Large intestine (tissue), 3 donors: Measurements from ENCODE around the gene THAP3. TPM values are rescaled to one million over a fixed set of nuclear protein-coding genes. Genes with fewer than 3 reads are reported as not detected.

Source experiments
- DNase-seq, 2 donors: peaks; one replicate each; pipeline versions ENCODE4 v3.0.0 to v3.0.0-alpha.2; 2013
- H3K27ac ChIP-seq: one replicate; pipeline ENCODE4 v1.5.1; 2013; ENCODE audit warnings: low read length
- H3K27me3 ChIP-seq: 2 replicates; pipeline ENCODE4 v1.6.1; 2013; ENCODE audit warnings: low read length; ENCODE audit not compliant: control insufficient read depth, insufficient read depth
- H3K36me3 ChIP-seq: 2 replicates; pipeline ENCODE4 v1.6.1; 2013; ENCODE audit warnings: low read length; ENCODE audit not compliant: control insufficient read depth, insufficient read depth
- H3K4me1 ChIP-seq: one replicate; pipeline ENCODE4 v1.6.1; 2013; ENCODE audit warnings: low read length; ENCODE audit not compliant: control insufficient read depth, insufficient read depth
- H3K4me3 ChIP-seq: one replicate; pipeline ENCODE4 v1.5.1; 2013; ENCODE audit warnings: low read length
- H3K9me3 ChIP-seq: one replicate; pipeline ENCODE4 v1.6.1; 2013; ENCODE audit warnings: mild to moderate bottlenecking, low read depth, low read length, moderate library complexity; ENCODE audit not compliant: control insufficient read depth
- WGBS: methylation state at CpG from one replicate; pipeline ENCODE4 v1.1.5; 2013; ENCODE audit warnings: low lambda C conversion rate; ENCODE audit not compliant: insufficient coverage; 5-methylcytosine and 5-hydroxymethylcytosine counted together
- polyA plus RNA-seq: library from polyadenylated mRNA; unstranded; fragments of 120-200 nt; gene quantifications from one replicate; pipeline ENCODE4 v1.2.1, GENCODE V29; 2013

Gene THAP3
- polyA plus RNA-seq, 1 donor = 16.2 TPM

GRCh38 chr1:6582370-6582769 lies 42.3 kb upstream of the THAP3 start:
- H3K9me3 ChIP-seq = no peaks in the 10 kb centered on the region
- no peaks in the 10 kb centered on the region for H3K27me3 ChIP-seq
- no CpG with 5 or more reads among the region's 1 CpG for WGBS
- H3K4me3 ChIP-seq = peak overlapping the region; percentile 6
- peak; percentile 88 to 95 for DNase-seq
- peak overlapping the region; percentile 72 for H3K27ac ChIP-seq
- H3K36me3 ChIP-seq = peaks cover 14% of the 10 kb centered on the region
- peaks cover 27% of the 10 kb centered on the region for H3K4me1 ChIP-seq

GRCh38 chr1:6584126-6585080 lies 40.3 kb upstream of the THAP3 start:
- Histone ChIP-seq H3K9me3 (no peaks in the 10 kb centered on the region), H3K36me3 (peaks cover 34% of the 10 kb centered on the region), H3K4me1 (peaks cover 23% of the 10 kb centered on the region), H3K27ac (no peak overlapping the region), H3K27me3 (no peaks in the 10 kb centered on the region), H3K4me3 (no peak overlapping the region)
- no peak for DNase-seq
- WGBS = 80% methylated on average over 2 of the region's 21 CpGs

- Histone ChIP-seq H3K36me3 (peaks cover 42% of the 10 kb centered on the region), H3K27ac (no peak overlapping the region)
- 100% methylated on average over 2 of the region's 12 CpGs for WGBS
Measured at GRCh38 chr1:6585081-6585722, 39.5 kb upstream of the THAP3 start.

GRCh38 chr1:6585841-6586240 lies 38.8 kb upstream of the THAP3 start:
- peaks cover 48% of the 10 kb centered on the region for H3K36me3 ChIP-seq
- H3K27ac ChIP-seq = no peak overlapping the region
- peaks cover 18% of the 10 kb centered on the region for H3K4me1 ChIP-seq
- no peak for DNase-seq
- no CpG with 5 or more reads among the region's 7 CpGs for WGBS
- H3K9me3 ChIP-seq = no peaks in the 10 kb centered on the region
- H3K27me3 ChIP-seq = no peaks in the 10 kb centered on the region
- no peak overlapping the region for H3K4me3 ChIP-seq

More at GRCh38 chr1:6585081-6585722, 39.5 kb upstream of the THAP3 start:
- no peaks in the 10 kb centered on the region for H3K9me3 ChIP-seq
- H3K4me3 ChIP-seq = no peak overlapping the region
- DNase-seq = no peak
- H3K27me3 ChIP-seq = no peaks in the 10 kb centered on the region
- H3K4me1 ChIP-seq = peaks cover 22% of the 10 kb centered on the region

- Histone ChIP-seq H3K27me3 (no peaks in the 10 kb centered on the region), H3K36me3 (peaks cover 53% of the 10 kb centered on the region), H3K4me3 (no peak overlapping the region), H3K4me1 (peaks cover 13% of the 10 kb centered on the region), H3K27ac (no peak overlapping the region), H3K9me3 (no peaks in the 10 kb centered on the region)
- DNase-seq = no peak
- WGBS = no CpG with 5 or more reads among the region's 11 CpGs
Measured at GRCh38 chr1:6586404-6586816, 38.3 kb upstream of the THAP3 start.

GRCh38 chr1:6587261-6588005 lies 37.2 kb upstream of the THAP3 start:
- Histone ChIP-seq H3K36me3 (peaks cover 63% of the 10 kb centered on the region), H3K4me1 (peaks cover 8% of the 10 kb centered on the region), H3K27ac (no peak overlapping the region), H3K27me3 (no peaks in the 10 kb centered on the region), H3K9me3 (no peaks in the 10 kb centered on the region), H3K4me3 (no peak overlapping the region)
- no CpG with 5 or more reads among the region's 13 CpGs for WGBS
- no peak for DNase-seq

GRCh38 chr1:6588128-6588892 lies 36.4 kb upstream of the THAP3 start:
- 87% methylated on average over 3 of the region's 25 CpGs for WGBS
- H3K4me1 ChIP-seq = no peaks in the 10 kb centered on the region
- DNase-seq = no peak
- H3K27ac ChIP-seq = no peak overlapping the region
- H3K27me3 ChIP-seq = no peaks in the 10 kb centered on the region
- H3K36me3 ChIP-seq = peaks cover 72% of the 10 kb centered on the region
- no peak overlapping the region for H3K4me3 ChIP-seq
- H3K9me3 ChIP-seq = no peaks in the 10 kb centered on the region

GRCh38 chr1:6588893-6589520 lies 35.7 kb upstream of the THAP3 start:
- H3K4me1 ChIP-seq = no peaks in the 10 kb centered on the region
- H3K9me3 ChIP-seq = no peaks in the 10 kb centered on the region

GRCh38 chr1:6590046-6590445 lies 34.6 kb upstream of the THAP3 start:
- WGBS = no CpG with 5 or more reads among the region's 7 CpGs
- H3K27ac ChIP-seq = no peak overlapping the region
- no peaks in the 10 kb centered on the region for H3K9me3 ChIP-seq
- H3K36me3 ChIP-seq = peaks cover 83% of the 10 kb centered on the region
- no peaks in the 10 kb centered on the region for H3K27me3 ChIP-seq
- no peak for DNase-seq
- H3K4me3 ChIP-seq = no peak overlapping the region
- no peaks in the 10 kb centered on the region for H3K4me1 ChIP-seq

More at GRCh38 chr1:6588893-6589520, 35.7 kb upstream of the THAP3 start:
- no peak for DNase-seq
- no CpG with 5 or more reads among the region's 24 CpGs for WGBS
- Histone ChIP-seq H3K36me3 (peaks cover 79% of the 10 kb centered on the region), H3K27me3 (no peaks in the 10 kb centered on the region), H3K27ac (no peak overlapping the region), H3K4me3 (no peak overlapping the region)
